Endometrial microvascular endothelial cells (primary cell): Measurements from ENCODE around the gene PRPH2. TPM values are rescaled to one million over a fixed set of nuclear protein-coding genes. Genes with fewer than 3 reads are reported as not detected.
"Not testable (repeated sequence)": the region's sequence is repeated elsewhere in the genome, so short reads cannot be mapped to it uniquely, and the experiment has no call there.

Experiments
- in situ Hi-C: cut with HindIII; loops from 2 replicates; pipeline ENCODE4 v1.10.0; 2017; ENCODE audit warnings: low sequenced_read_pairs, low pct_unique_long_range_greater_than_20kb; ENCODE audit errors: inconsistent ontology term
- total RNA-seq: library from RNA; depleted of rRNA; stranded (reverse); fragments of >200 nt; gene quantifications from one replicate; pipeline ENCODE4 v1.2.3, GENCODE V29; 2015; ENCODE audit errors: inconsistent ontology term

The PRPH2 gene
- total RNA-seq, 1 donor from 2014 or later = 1.4 TPM

GRCh38 chr6:42707595-42707994, 14.8 kb downstream of the PRPH2 start:
- in situ Hi-C loops = no loop called here

- in situ Hi-C loops = no loop called here
These were observed 17.4 kb downstream of the PRPH2 start for GRCh38 chr6:42704937-42705374.

GRCh38 chr6:42704251-42704936, 18.0 kb downstream of the PRPH2 start:
- in situ Hi-C loops = no loop called here

- in situ Hi-C loops = not testable (repeated sequence)
These were observed 19.6 kb downstream of the PRPH2 start for GRCh38 chr6:42702786-42703185.

GRCh38 chr6:42702200-42702599, 20.2 kb downstream of the PRPH2 start:
- in situ Hi-C loops = no loop called here

- in situ Hi-C loops = no loop called here
These were observed 24.2 kb downstream of the PRPH2 start for GRCh38 chr6:42698217-42698616.

- in situ Hi-C loops = no loop called here
These were observed 25.1 kb downstream of the PRPH2 start for GRCh38 chr6:42697268-42697655.

- in situ Hi-C loops = no loop called here
These were observed 25.7 kb downstream of the PRPH2 start for GRCh38 chr6:42696526-42697267.

- in situ Hi-C loops = no loop called here
These were observed 27.8 kb downstream of the PRPH2 start for GRCh38 chr6:42694586-42694985.

- in situ Hi-C loops = no loop called here
These were observed 28.6 kb downstream of the PRPH2 start for GRCh38 chr6:42693725-42694323.

- in situ Hi-C loops = no loop called here
These were observed 30.1 kb downstream of the PRPH2 start for GRCh38 chr6:42692137-42692911.

- in situ Hi-C loops = no loop called here
These were observed 31.5 kb downstream of the PRPH2 start for GRCh38 chr6:42690872-42691271.

- in situ Hi-C loops = no loop called here
These were observed 32.2 kb downstream of the PRPH2 start for GRCh38 chr6:42690151-42690702.

- in situ Hi-C loops = no loop called here
These were observed 33.0 kb downstream of the PRPH2 start for GRCh38 chr6:42689371-42689770.

- in situ Hi-C loops = no loop called here
These were observed 34.1 kb downstream of the PRPH2 start for GRCh38 chr6:42688281-42688680.

- in situ Hi-C loops = no loop called here
These were observed 43.0 kb downstream of the PRPH2 start for GRCh38 chr6:42679358-42679757.

- in situ Hi-C loops = no loop called here
These were observed 47.6 kb downstream of the PRPH2 start for GRCh38 chr6:42674780-42675179.

GRCh38 chr6:42674368-42674767, 48.0 kb downstream of the PRPH2 start:
- in situ Hi-C loops = not testable (repeated sequence)

GRCh38 chr6:42664718-42665117, 57.7 kb downstream of the PRPH2 start:
- in situ Hi-C loops = no loop called here
